Body of pancreas (tissue), 4 donors: ENCODE data around the gene ELMOD2.

Source experiments
- CTCF ChIP-seq, 7 experiments: fragments of 450-650 bp in 4 of 7; fragments of 200-600 bp in 3 of 7; sonication (generic) in 3 of 7; IDR thresholded peaks; one replicate each; pipeline ENCODE4 v1.5.1; 2016 to 2019; ENCODE audit warnings: antibody characterized with exemption in 7 of 7
- POLR2A ChIP-seq, 3 donors: fragments of 450-650 bp; IDR thresholded peaks; one replicate each; pipeline ENCODE4 v1.6.1; 2016; ENCODE audit warnings: antibody characterized with exemption in 3 of 3, mild to moderate bottlenecking in 2 of 3

- TF ChIP-seq CTCF (IDR thresholded peaks at IDR 0.05) (no peak), POLR2A (IDR thresholded peaks at IDR 0.05) (no peak)
Observed at GRCh38 chr4:140485939-140486338, 38.0 kb upstream of the ELMOD2 start.
